Activated CD8-positive, alpha-beta memory T cell treated with anti-CD3 and anti-CD28 coated beads, Interleukin-2, amount 10 ng/mL, durations not matched to agents 7 days and 5 days (primary cell): ENCODE data around the gene ZNF691. TPM values are rescaled to one million over a fixed set of nuclear protein-coding genes. Genes with fewer than 3 reads are reported as not detected.

Experiments
- ATAC-seq: fragments of 150-1000 bp; cut with Tn5 transposase; one replicate; pipeline ENCODE4 v1.10.0; 2021; ENCODE audit warnings: moderate library complexity
- CTCF ChIA-PET: fragments of 350-600 bp; sonication (Branson Sonifier 250); formaldehyde crosslinking; loops from one replicate; lab custom pipeline; 2021; ENCODE audit warnings: antibody characterized with exemption; lab: Charles Lee
- DNase-seq: peaks from one replicate; pipeline ENCODE4 v3.0.0-alpha.2; 2020
- H3K27ac Mint-ChIP-seq: one replicate; pipeline ENCODE4 v1.8.0; 2021; ENCODE audit warnings: mild to moderate bottlenecking, mixed read lengths
- H3K27me3 Mint-ChIP-seq: one replicate; pipeline ENCODE4 v1.8.0; 2021; ENCODE audit warnings: mixed read lengths
- H3K36me3 Mint-ChIP-seq: one replicate; pipeline ENCODE4 v1.8.0; 2021; ENCODE audit warnings: mild to moderate bottlenecking, mixed read lengths
- H3K4me1 Mint-ChIP-seq: one replicate; pipeline ENCODE4 v1.8.0; 2021; ENCODE audit warnings: mixed read lengths
- H3K4me3 Mint-ChIP-seq: one replicate; pipeline ENCODE4 v1.8.0; 2021; ENCODE audit warnings: mild to moderate bottlenecking, moderate library complexity, mixed read lengths
- H3K9me3 Mint-ChIP-seq: one replicate; pipeline ENCODE4 v1.8.0; 2022; ENCODE audit warnings: low read depth, mixed read lengths
- total RNA-seq, 2 experiments: library from RNA; stranded (reverse); gene quantifications; one replicate each; pipeline ENCODE4 v1.2.3, GENCODE V29; 2021

Gene ZNF691
- total RNA-seq, 2 experiments from 2014 or later, result 9.8 to 13.9 TPM

DNA sequence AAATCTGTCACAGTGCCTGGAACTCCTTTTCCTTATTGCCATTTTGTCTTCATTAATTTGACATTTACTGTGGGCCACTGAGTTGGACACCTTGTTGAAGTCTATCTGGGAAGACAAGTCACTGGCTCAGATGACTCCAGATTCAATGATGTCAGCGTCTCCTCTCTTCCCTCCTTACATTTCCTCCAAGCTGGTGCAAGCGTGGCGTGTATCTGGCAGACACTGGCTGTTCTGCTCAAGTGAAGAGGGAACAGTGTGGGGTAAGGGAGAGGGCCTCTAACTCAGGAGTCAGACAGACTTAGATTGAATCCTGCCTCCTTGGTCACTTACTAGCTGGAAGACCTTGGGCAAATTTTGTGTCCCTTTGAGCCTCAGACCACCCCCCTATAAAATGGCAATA, 8.7 kb upstream of the ZNF691 start:
- Mint-ChIP-seq H3K4me3 (no peak overlapping the region), H3K27me3 (no peaks in the 10 kb centered on the region), H3K27ac (no peak overlapping the region), H3K36me3 (no peaks in the 10 kb centered on the region), H3K4me1 (no peaks in the 10 kb centered on the region), H3K9me3 (no peaks in the 10 kb centered on the region)
- CTCF ChIA-PET, result interaction anchor here (1.0 to 1.6 kb wide), 2 partner anchors 9 to 60 kb away, joined by 4 to 5 read pairs; partner anchors contain the start of gene ZNF691
- ATAC-seq, result no peak
- no peak for DNase-seq

DNA sequence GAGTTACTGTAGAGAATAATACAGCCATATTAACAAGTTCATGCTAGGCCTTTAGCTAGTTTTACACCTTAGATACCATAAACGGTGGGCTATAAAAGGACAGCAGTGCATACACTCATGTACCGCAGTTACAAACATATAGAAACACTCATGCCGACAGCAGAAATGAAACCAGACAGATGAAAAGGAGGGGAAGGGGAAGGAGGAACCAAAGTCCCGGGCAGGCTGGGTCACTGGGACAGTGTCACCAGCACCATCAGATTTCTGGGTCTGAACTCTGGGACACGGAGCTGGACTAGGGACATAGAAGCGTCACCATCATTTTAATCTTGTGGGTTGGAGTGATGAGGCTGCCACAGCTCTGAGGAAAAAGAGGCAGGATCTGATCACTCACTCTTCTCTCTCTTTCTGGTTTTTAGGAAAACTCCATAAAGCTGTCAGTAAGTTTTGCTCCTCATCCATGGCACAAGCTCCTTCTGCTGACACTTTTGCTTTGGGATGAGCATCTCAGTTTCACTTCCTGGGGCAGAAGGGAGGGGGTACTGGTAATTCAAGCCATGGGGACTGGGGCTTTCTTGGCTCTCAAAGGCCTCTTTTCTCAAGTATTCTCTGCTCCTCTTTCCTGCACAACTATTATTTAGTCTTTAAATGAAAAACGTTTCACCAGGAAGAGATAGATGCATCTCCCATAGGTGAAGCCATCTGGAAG, 7.8 kb upstream of the ZNF691 start:
- H3K27me3 Mint-ChIP-seq, result no peaks in the 10 kb centered on the region
- no peak overlapping the region for H3K27ac Mint-ChIP-seq
- DNase-seq, result no peak
- no peaks in the 10 kb centered on the region for H3K4me1 Mint-ChIP-seq
- CTCF ChIA-PET, result interaction anchor here (1.0 to 1.6 kb wide), 2 partner anchors 8 to 61 kb away, joined by 4 to 5 read pairs; partner anchors contain the start of gene ZNF691
- no peak overlapping the region for H3K4me3 Mint-ChIP-seq
- no peaks in the 10 kb centered on the region for H3K9me3 Mint-ChIP-seq
- no peaks in the 10 kb centered on the region for H3K36me3 Mint-ChIP-seq
- no peak for ATAC-seq

DNA sequence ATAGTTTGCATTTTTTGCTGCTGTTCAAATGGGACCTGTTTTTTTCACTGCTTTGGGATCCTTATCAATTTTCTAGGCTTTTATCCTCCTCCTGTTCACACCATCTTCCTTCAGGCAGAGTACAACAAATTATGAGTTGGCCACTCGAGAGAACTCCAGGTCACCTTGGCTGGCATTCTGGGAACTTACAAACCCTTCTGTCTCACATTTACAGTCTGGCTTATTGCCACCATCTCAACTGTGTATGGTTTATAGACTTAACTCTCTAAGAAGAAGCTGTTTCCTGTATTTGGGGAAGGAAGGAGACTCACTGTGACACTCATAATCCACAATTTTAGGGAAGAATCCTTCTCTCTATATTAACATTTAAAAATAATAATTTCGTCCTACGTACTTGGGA, 5.4 kb upstream of the ZNF691 start:
- peaks cover 3% of the 10 kb centered on the region for H3K4me1 Mint-ChIP-seq
- no peak overlapping the region for H3K4me3 Mint-ChIP-seq
- no peaks in the 10 kb centered on the region for H3K27me3 Mint-ChIP-seq
- CTCF ChIA-PET, result no interaction called here
- H3K27ac Mint-ChIP-seq, result no peak overlapping the region
- H3K9me3 Mint-ChIP-seq, result no peaks in the 10 kb centered on the region
- no peak for ATAC-seq
- H3K36me3 Mint-ChIP-seq, result no peaks in the 10 kb centered on the region
- no peak for DNase-seq

GRCh38 chr1:42841440-42842147, 4.8 kb upstream of the ZNF691 start:
- H3K36me3 Mint-ChIP-seq, result no peaks in the 10 kb centered on the region
- H3K27ac Mint-ChIP-seq, result no peak overlapping the region
- ATAC-seq (no peak), DNase-seq (no peak)
- H3K4me1 Mint-ChIP-seq, result peaks cover 5% of the 10 kb centered on the region
- H3K27me3 Mint-ChIP-seq, result no peaks in the 10 kb centered on the region
- H3K9me3 Mint-ChIP-seq, result no peaks in the 10 kb centered on the region
- H3K4me3 Mint-ChIP-seq, result no peak overlapping the region
- CTCF ChIA-PET, result no interaction called here

DNA sequence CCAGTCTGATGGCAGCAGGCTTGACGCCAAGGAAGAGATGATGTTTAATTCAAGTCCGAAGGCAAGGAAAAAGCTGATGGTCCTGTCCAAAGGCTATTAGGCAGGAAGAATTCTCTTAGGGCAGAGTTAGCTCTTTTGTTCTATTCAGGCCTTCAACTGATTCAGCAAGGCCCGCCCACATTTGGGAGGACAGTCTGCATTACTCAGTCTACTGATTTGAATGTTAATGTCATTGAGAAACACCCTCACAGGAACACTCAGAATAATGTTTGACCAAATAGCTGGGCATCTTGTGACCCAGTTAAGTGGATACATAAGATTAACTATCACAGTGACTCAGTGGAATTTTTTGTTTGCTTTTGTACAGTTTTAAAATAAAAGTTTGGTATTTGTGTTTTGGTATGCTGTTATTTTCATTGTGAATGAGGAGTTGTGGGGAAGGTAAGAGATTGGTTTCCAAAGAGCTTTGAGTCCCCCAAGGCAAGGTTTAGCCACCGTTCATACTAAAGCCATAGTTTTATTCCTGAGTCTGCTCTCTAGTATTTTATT, 1.7 kb upstream of the ZNF691 start:
- DNase-seq (no peak), ATAC-seq (no peak)
- Mint-ChIP-seq H3K36me3 (peaks cover 10% of the 10 kb centered on the region), H3K4me3 (no peak overlapping the region), H3K27me3 (no peaks in the 10 kb centered on the region), H3K9me3 (no peaks in the 10 kb centered on the region), H3K27ac (no peak overlapping the region), H3K4me1 (peaks cover 30% of the 10 kb centered on the region)
- CTCF ChIA-PET, result no interaction called here

DNA sequence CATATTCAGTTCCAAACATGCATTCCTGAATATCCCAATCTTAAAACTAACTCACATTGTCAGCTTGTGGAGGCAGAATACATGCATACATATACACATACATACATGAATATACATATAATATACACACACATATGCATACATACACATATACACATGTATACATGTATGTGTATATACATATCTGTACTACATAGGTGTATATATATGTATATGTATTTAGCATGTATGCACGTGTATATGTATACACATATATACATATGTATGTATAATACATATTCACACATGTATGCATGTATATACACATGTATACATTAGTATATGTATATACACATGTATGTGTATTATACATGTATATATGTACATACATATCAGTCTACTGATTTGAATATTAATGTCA, 1.2 kb upstream of the ZNF691 start:
- H3K27ac Mint-ChIP-seq, result no peak overlapping the region
- H3K27me3 Mint-ChIP-seq, result no peaks in the 10 kb centered on the region
- peaks cover 2% of the 10 kb centered on the region for H3K9me3 Mint-ChIP-seq
- ATAC-seq (no peak), DNase-seq (no peak)
- H3K4me3 Mint-ChIP-seq, result no peak overlapping the region
- CTCF ChIA-PET, result interaction anchor here (3.5 kb wide), 1 partner anchor 21 kb away, joined by 18 read pairs; no protein-coding TSS in a partner anchor
- peaks cover 15% of the 10 kb centered on the region for H3K36me3 Mint-ChIP-seq
- H3K4me1 Mint-ChIP-seq, result peaks cover 34% of the 10 kb centered on the region

DNA sequence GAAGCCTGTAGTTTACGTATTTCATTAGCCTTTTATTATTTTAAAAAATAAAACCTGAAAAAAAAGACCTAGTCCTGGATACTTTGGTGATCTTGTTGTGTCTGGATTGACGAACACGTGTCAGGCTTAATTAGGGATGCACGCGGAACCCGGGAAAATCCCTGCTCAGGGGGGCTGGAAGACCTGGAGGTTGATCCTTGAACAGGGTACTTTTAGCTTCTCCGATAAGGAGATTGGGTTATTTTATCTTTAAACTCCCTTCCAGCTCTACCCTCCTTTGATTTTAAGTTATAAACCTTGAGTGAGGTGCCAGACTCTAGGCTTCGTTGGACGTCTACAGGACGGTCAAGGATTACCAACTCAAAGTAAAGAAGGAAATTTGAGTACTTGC, 552 bp upstream of the ZNF691 start:
- no peaks in the 10 kb centered on the region for H3K27me3 Mint-ChIP-seq
- ATAC-seq, result peak; percentile 13
- H3K36me3 Mint-ChIP-seq, result peaks cover 22% of the 10 kb centered on the region
- H3K27ac Mint-ChIP-seq, result peak overlapping the region; percentile 72
- peaks cover 34% of the 10 kb centered on the region for H3K4me1 Mint-ChIP-seq
- H3K9me3 Mint-ChIP-seq, result peaks cover 2% of the 10 kb centered on the region
- H3K4me3 Mint-ChIP-seq, result peak overlapping the region; percentile 91
- DNase-seq, result no peak
- CTCF ChIA-PET, result interaction anchor here (0.7 to 3.5 kb wide), 13 partner anchors 8 to 227 kb away, joined by 3 to 19 read pairs (median 10); partner anchors contain the start of genes C1orf50, ERMAP, P3H1 and SVBP

DNA sequence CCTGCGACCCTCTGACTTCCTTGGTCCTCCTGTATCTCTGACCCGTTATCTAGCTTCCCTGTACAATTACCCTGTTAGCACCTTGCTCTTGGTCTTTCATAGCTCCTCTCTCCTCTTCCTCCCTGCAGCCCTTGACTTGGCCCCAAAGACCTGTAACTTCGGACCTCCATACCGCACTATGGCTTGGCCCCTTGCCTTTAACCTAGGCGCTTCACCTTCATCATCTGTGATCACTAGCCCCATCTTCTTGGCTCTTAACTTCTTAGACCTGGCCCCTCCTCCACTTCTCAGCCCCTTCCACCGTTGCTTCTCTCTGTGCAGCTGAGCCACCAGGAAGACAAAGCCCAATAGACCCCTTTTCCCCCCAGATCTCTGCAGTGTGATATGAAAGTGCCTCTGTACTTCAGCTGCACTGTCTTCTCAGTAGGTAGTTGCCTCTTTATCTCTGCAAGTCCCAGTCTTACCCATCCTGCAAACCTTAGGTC, 740 bp downstream of the ZNF691 start:
- peak overlapping the region; percentile 81 for H3K27ac Mint-ChIP-seq
- H3K9me3 Mint-ChIP-seq, result peaks cover 2% of the 10 kb centered on the region
- H3K27me3 Mint-ChIP-seq, result no peaks in the 10 kb centered on the region
- DNase-seq (no peak), ATAC-seq (no peak)
- H3K36me3 Mint-ChIP-seq, result peaks cover 33% of the 10 kb centered on the region
- CTCF ChIA-PET, result interaction anchor here (1.0 to 3.5 kb wide), 14 partner anchors 13 to 226 kb away, joined by 3 to 19 read pairs (median 10); partner anchors contain the start of genes C1orf50, ERMAP, P3H1 and SVBP
- peaks cover 34% of the 10 kb centered on the region for H3K4me1 Mint-ChIP-seq
- peak overlapping the region; percentile 91 for H3K4me3 Mint-ChIP-seq

DNA sequence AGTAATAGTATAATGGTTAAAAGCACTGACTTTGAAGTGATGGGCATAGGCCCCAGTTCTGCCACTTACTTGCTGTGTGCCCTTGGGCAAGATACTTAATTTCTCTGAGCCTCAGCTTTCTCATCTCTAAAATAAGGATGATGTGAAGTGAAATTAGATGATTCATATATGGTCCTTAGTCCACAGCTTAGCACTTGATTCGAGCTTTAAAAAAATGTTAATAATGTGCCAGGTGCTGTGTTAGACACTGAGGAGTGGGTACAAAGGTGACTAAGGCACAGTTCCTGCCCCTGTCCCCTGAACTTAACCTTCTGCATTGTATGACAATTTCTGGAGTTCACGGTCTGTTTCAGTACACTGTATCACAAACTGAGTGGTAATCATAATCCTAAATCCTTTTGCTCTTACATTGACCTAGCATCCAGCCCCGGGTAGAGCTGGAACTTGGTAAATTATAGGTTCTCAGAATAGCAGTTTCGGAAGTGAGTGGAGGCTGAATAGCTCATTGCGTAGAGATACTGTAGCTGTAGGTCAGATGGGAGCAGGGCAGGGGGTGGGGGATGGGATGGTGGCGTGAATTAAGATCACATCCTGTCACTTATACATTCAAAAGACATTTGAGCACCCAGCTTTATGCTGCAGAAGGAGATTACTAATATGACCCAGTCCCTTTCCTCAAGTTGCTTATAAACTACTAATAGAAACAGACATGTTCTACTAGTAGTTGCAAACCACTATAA, 1.5 kb downstream of the ZNF691 start:
- Mint-ChIP-seq H3K4me3 (peak overlapping the region; percentile 91), H3K9me3 (peaks cover 2% of the 10 kb centered on the region), H3K36me3 (peaks cover 38% of the 10 kb centered on the region), H3K27ac (peak overlapping the region; percentile 81), H3K4me1 (peaks cover 34% of the 10 kb centered on the region), H3K27me3 (no peaks in the 10 kb centered on the region)
- peak; percentile 61 for DNase-seq
- CTCF ChIA-PET, result interaction anchor here (1.0 to 3.5 kb wide), 13 partner anchors 13 to 225 kb away, joined by 3 to 19 read pairs (median 9); partner anchors contain the start of genes C1orf50, ERMAP and P3H1
- no peak for ATAC-seq

DNA sequence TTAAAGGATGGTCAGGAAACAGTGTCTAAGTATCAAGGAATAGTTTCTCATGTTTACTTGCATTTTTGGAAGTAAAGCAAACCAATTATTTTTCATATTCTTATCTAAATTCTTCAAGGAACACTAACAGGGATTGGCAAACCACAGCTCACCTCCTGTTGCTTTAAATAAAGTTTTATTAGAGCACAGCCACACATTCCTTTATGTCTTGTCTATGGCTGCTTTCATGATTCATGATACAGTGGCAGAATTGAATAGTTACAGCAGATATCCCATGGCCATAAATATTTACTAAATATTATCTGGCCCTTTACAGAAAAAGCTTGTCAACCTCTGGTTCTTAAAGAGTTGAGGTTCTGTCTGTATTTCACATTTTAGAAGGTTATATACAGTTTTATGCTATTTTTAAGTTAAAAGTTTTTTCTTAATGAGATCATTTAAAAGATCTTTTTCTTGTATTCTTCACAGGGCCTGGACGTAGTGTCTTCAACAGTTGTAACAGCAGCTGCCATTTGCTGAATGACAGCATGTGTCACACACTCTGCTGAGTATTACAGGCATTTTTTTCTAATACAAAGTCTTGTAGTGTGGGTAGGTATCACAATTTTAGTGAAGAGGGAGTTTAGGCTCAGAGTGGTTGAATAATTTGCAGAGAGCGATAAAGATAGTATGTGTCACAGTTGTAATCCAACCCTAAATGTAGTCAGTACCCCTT, 2.6 kb downstream of the ZNF691 start:
- DNase-seq, result no peak
- no peaks in the 10 kb centered on the region for H3K27me3 Mint-ChIP-seq
- peak overlapping the region; percentile 81 for H3K27ac Mint-ChIP-seq
- no peak overlapping the region for H3K4me3 Mint-ChIP-seq
- H3K9me3 Mint-ChIP-seq, result peaks cover 2% of the 10 kb centered on the region
- H3K4me1 Mint-ChIP-seq, result peaks cover 34% of the 10 kb centered on the region
- CTCF ChIA-PET, result interaction anchor here (1.2 to 3.2 kb wide), 3 partner anchors 17 to 83 kb away, joined by 3 to 15 read pairs (median 4); no protein-coding TSS in a partner anchor
- H3K36me3 Mint-ChIP-seq, result peaks cover 44% of the 10 kb centered on the region
- no peak for ATAC-seq

DNA sequence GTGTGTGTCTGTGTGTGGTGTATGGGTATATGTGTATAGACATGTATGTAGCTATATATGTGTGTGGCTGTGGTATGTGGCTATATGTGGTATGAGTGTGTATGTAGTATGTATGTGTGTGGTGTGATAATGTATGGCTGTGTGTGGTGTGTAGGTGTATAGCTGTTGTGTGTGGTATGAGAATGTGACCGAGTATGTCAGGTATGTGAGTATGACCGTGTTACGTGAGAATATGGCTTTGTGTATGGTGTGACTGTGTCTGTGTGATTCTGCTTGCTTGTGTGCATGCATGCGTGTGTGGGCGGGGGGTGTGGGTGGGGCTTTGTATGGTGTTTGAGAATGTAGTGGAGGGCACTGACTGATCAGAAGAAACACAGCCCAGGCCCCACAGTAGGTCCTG, 3.5 kb downstream of the ZNF691 start:
- Mint-ChIP-seq H3K9me3 (peaks cover 2% of the 10 kb centered on the region), H3K4me1 (peaks cover 34% of the 10 kb centered on the region), H3K27ac (no peak overlapping the region), H3K36me3 (peaks cover 45% of the 10 kb centered on the region), H3K4me3 (no peak overlapping the region), H3K27me3 (no peaks in the 10 kb centered on the region)
- no peak for ATAC-seq
- no peak for DNase-seq
- CTCF ChIA-PET, result interaction anchor here (1.2 kb wide), 1 partner anchor 84 kb away, joined by 3 read pairs; no protein-coding TSS in a partner anchor

DNA sequence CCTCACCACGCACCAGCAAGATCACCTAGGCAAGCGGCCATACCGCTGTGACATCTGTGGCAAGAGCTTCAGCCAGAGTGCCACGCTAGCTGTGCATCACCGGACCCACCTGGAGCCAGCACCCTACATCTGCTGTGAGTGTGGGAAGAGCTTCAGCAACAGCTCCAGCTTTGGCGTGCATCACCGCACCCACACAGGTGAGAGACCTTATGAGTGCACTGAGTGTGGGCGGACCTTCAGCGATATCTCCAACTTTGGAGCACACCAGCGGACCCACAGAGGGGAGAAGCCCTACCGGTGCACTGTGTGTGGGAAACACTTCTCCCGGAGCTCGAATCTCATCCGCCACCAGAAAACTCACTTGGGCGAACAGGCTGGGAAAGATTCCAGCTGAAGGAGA, 5.0 kb downstream of the ZNF691 start:
- Mint-ChIP-seq H3K9me3 (peaks cover 5% of the 10 kb centered on the region), H3K4me3 (no peak overlapping the region), H3K36me3 (peaks cover 52% of the 10 kb centered on the region), H3K27ac (no peak overlapping the region), H3K4me1 (peaks cover 29% of the 10 kb centered on the region), H3K27me3 (no peaks in the 10 kb centered on the region)
- no peak for DNase-seq
- ATAC-seq, result no peak
- CTCF ChIA-PET, result no interaction called here
